SH-SY5Y (cell line): ENCODE data around the gene DNAL4.
A peak's percentile ranks its signal among the peaks of the same experiment; 100 is the strongest.

ENCODE experiments used
- GATA2 ChIP-seq: IDR thresholded peaks from 2 replicates; pipeline ENCODE4 v1.6.1; 2011; ENCODE audit warnings: mild to moderate bottlenecking, low read depth, low read length
- GATA3 ChIP-seq: IDR thresholded peaks from 2 replicates; pipeline ENCODE4 v1.6.1; 2011; ENCODE audit warnings: low read depth, mild to moderate bottlenecking, low read length, moderate library complexity

DNA sequence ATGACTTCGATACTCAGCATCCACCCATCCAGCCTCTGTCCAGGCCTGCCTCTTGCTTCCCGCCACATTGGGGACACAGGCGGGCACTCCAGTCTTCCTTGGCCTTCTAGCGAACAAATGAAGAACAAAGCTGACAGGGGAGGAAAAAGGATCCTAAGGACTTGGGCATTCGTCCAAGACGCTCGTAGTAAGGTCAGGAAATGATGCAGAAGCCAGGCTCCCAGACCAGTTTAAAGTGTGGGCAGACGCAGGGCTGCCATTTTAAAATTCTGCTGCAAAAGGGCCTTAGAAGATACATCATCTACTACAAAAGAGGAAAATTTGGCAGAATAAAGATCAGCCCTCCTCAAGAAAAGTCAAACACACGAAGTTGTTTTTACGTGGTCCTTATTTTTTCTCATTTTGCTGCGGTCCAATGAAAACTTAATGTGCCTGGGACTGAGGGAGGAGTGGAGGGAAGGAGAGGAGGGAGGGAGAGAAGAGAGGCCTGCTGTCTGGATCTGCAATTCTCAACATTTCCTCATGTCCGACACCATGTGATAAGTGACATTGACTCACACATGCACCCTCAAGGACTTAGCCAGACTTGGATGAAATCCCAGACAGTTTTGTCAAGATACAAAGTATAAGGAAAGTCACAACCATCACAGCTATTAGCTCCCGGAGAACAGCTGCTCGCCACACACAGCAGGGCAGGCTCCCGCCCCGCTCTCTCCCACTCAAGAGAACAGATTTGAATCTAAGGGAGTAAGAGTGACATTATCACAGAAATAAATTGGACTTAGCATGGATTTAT is 5.7 kb downstream of the DNAL4 start:
- TF ChIP-seq GATA2 (peak; percentile 63), GATA3 (peak; percentile 37; the same call in 1 of the 2 replicates)
